Activated naive CD8-positive, alpha-beta T cell (primary cell): ENCODE measurements around the gene JPT1.
"Not testable (repeated sequence)": the region's sequence is repeated elsewhere in the genome, so short reads cannot be mapped to it uniquely, and the experiment has no call there.

Experiments
- H3K27ac Mint-ChIP-seq: one replicate; pipeline ENCODE4 v1.8.0; 2021; ENCODE audit warnings: mixed read lengths
- H3K27me3 Mint-ChIP-seq: one replicate; pipeline ENCODE4 v1.8.0; 2021; ENCODE audit warnings: mixed read lengths
- H3K36me3 Mint-ChIP-seq: one replicate; pipeline ENCODE4 v1.8.0; 2021; ENCODE audit warnings: mixed read lengths
- H3K4me1 Mint-ChIP-seq: one replicate; pipeline ENCODE4 v1.8.0; 2021; ENCODE audit warnings: low read depth, mixed read lengths
- H3K4me3 Mint-ChIP-seq: one replicate; pipeline ENCODE4 v1.8.0; 2021; ENCODE audit warnings: mild to moderate bottlenecking, mixed read lengths
- H3K9me3 Mint-ChIP-seq: one replicate; pipeline ENCODE4 v1.8.0; 2021; ENCODE audit warnings: low read depth, mixed read lengths

Gene JPT1

GRCh38 chr17:75128694-75129505 is 25.4 kb downstream of the JPT1 start:
- peak overlapping the region; percentile 59 for H3K4me3 Mint-ChIP-seq
- H3K27me3 Mint-ChIP-seq, result no peaks in the 10 kb centered on the region
- H3K9me3 Mint-ChIP-seq, result no peaks in the 10 kb centered on the region
- no peaks in the 10 kb centered on the region for H3K36me3 Mint-ChIP-seq
- no peak overlapping the region for H3K27ac Mint-ChIP-seq
- peaks cover 36% of the 10 kb centered on the region for H3K4me1 Mint-ChIP-seq

DNA sequence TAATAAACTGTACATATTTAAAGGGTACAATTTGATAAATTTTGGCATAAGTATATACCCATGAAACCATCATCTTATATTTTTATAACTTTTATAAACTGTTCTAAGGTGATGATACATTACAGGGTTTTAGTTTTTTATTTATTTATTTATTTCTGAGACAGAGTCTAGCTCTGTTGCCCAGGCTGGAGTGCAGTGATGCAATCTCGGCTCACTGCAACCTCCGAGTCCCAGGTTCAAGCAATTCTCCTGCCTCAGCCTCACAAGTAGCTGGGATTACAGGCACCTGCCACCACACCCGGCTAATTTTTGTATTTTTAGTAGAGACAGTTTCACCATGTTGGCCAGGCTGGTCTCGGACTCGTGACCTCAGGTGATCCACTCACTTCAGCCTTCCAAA is 26.4 kb downstream of the JPT1 start:
- Mint-ChIP-seq H3K27ac (peak overlapping the region; percentile 70), H3K4me1 (peaks cover 38% of the 10 kb centered on the region), H3K4me3 (peak overlapping the region; percentile 38)
- H3K27me3 Mint-ChIP-seq, H3K36me3 Mint-ChIP-seq, H3K9me3 Mint-ChIP-seq: not testable (repeated sequence)

- H3K36me3 Mint-ChIP-seq, result no peaks in the 10 kb centered on the region
- peaks cover 33% of the 10 kb centered on the region for H3K4me1 Mint-ChIP-seq
- H3K9me3 Mint-ChIP-seq, result no peaks in the 10 kb centered on the region
- no peak overlapping the region for H3K4me3 Mint-ChIP-seq
- no peaks in the 10 kb centered on the region for H3K27me3 Mint-ChIP-seq
- H3K27ac Mint-ChIP-seq, result no peak overlapping the region
These were observed 27.4 kb downstream of the JPT1 start for GRCh38 chr17:75126954-75127353.

GRCh38 chr17:75125984-75126383 is 28.3 kb downstream of the JPT1 start:
- H3K27ac Mint-ChIP-seq, result no peak overlapping the region
- no peaks in the 10 kb centered on the region for H3K9me3 Mint-ChIP-seq
- H3K4me3 Mint-ChIP-seq, result no peak overlapping the region
- H3K4me1 Mint-ChIP-seq, result peaks cover 32% of the 10 kb centered on the region
- H3K36me3 Mint-ChIP-seq, result peaks cover 2% of the 10 kb centered on the region
- no peaks in the 10 kb centered on the region for H3K27me3 Mint-ChIP-seq

DNA sequence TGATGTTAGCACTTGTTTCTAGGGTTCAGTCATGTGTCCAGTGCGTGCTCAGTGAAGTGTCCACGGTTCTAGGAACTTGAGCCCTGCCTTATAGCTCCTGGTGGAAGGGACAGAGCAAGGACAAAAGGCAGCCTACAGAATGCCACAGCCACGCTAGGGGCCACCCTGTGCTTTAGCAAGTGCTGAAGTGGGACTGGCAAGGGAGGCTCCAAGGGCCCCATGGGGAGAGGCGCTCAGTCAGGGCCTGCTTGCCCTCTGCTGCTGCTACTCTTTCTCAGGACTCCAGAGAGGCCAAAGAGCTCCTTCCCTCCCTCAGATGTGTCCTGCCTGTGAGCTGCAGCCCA is 29.5 kb downstream of the JPT1 start:
- Mint-ChIP-seq H3K4me3 (no peak overlapping the region), H3K4me1 (peaks cover 27% of the 10 kb centered on the region), H3K27ac (no peak overlapping the region), H3K9me3 (no peaks in the 10 kb centered on the region), H3K36me3 (peaks cover 2% of the 10 kb centered on the region), H3K27me3 (no peaks in the 10 kb centered on the region)

- H3K27me3 Mint-ChIP-seq, result no peaks in the 10 kb centered on the region
- peaks cover 25% of the 10 kb centered on the region for H3K4me1 Mint-ChIP-seq
- no peaks in the 10 kb centered on the region for H3K9me3 Mint-ChIP-seq
- no peak overlapping the region for H3K4me3 Mint-ChIP-seq
- H3K27ac Mint-ChIP-seq, result peak overlapping the region; percentile 54
- peaks cover 2% of the 10 kb centered on the region for H3K36me3 Mint-ChIP-seq
These were observed 30.1 kb downstream of the JPT1 start for GRCh38 chr17:75124041-75124818.

DNA sequence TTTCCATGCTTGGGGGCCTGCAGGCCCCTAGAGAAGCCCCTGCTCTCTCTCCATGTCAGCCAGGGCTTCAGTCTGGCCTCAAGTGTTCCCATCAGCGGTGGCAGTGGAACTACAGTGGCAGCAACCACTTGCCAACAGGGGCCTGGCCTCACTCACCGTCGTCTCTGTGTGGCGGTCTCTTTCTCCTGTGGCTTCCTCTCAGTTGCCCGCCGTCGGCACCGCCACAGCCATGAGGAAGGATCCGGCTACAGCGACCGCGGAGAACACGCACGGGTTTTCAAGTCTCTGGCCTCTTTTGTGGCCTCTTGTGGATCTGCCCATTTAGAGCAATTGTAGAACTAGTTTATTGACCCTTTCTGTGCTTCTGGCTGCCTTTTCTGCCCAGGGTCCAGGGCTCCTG is 36.0 kb downstream of the JPT1 start:
- H3K9me3 Mint-ChIP-seq, result no peaks in the 10 kb centered on the region
- peaks cover 14% of the 10 kb centered on the region for H3K4me1 Mint-ChIP-seq
- H3K27me3 Mint-ChIP-seq, result no peaks in the 10 kb centered on the region
- no peak overlapping the region for H3K4me3 Mint-ChIP-seq
- no peak overlapping the region for H3K27ac Mint-ChIP-seq
- H3K36me3 Mint-ChIP-seq, result peaks cover 2% of the 10 kb centered on the region

GRCh38 chr17:75116737-75117136 is 37.6 kb downstream of the JPT1 start:
- no peaks in the 10 kb centered on the region for H3K9me3 Mint-ChIP-seq
- H3K4me3 Mint-ChIP-seq, result no peak overlapping the region
- peaks cover 3% of the 10 kb centered on the region for H3K36me3 Mint-ChIP-seq
- H3K4me1 Mint-ChIP-seq, result peaks cover 20% of the 10 kb centered on the region
- no peaks in the 10 kb centered on the region for H3K27me3 Mint-ChIP-seq
- H3K27ac Mint-ChIP-seq, result no peak overlapping the region

DNA sequence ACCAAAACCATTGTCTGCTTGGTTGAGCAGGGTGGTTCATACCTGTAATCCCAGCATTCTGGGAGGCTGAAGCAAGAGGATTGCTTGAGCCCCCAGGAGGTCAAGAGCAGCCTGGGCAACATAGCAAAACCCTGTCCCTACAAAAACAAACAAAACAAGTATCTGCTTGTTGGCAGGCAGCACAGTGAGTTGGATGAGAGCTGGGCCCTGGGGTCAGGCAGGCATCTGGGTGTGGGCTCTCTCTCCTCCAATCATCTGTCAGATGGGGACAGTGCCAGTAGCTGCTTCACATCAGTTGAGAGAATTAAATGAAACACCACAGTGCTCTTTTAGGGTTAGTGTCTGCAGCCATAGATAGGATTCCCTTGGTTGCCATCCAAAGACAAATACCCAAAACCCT is 38.8 kb downstream of the JPT1 start:
- Mint-ChIP-seq H3K27me3 (no peaks in the 10 kb centered on the region), H3K27ac (no peak overlapping the region), H3K4me3 (no peak overlapping the region), H3K9me3 (no peaks in the 10 kb centered on the region), H3K4me1 (peaks cover 22% of the 10 kb centered on the region), H3K36me3 (peaks cover 3% of the 10 kb centered on the region)

DNA sequence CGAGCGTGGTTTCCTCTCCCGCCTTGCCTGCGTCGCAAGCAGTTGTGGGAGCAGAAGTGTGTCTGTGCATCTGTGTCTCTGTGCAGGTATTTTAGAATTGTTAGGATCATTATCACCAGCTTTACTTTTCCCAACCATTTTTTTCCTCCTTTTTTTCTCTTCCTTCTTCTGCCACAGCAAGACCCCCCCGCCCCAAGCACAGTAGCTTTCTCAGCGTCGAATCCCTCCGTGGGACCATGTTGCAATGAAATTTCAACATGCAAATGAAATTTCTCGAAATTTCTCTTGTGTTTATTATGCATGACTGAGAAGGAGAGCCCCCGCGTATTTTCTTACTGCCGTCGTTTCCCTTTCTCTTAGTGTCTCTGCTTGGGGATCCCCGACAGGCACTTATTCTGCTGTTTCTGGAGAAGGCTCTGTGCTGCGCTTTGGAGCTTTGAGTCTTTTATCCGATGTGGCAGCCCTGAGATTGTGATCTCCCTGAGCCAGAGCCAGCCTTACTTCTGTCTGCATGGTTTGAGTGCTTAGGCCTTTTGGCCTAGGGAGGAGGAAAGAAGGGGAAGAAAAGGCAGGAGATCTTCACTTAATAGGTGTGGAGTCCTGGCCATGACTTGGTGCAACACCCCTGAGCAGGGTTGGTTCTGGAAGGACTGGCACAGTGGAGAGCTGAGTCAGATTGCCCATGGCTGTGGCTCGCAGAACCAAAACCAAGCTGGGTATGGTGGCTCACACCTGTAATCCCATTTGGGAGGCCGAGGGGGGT is 39.6 kb downstream of the JPT1 start:
- Mint-ChIP-seq H3K4me3 (peak overlapping the region; percentile 86), H3K27ac (peak overlapping the region; percentile 86), H3K36me3 (peaks cover 3% of the 10 kb centered on the region), H3K9me3 (no peaks in the 10 kb centered on the region), H3K27me3 (no peaks in the 10 kb centered on the region), H3K4me1 (peaks cover 25% of the 10 kb centered on the region)

- H3K9me3 Mint-ChIP-seq, result no peaks in the 10 kb centered on the region
- peaks cover 25% of the 10 kb centered on the region for H3K4me1 Mint-ChIP-seq
- no peaks in the 10 kb centered on the region for H3K27me3 Mint-ChIP-seq
- H3K27ac Mint-ChIP-seq, result peak overlapping the region; percentile 86
- H3K36me3 Mint-ChIP-seq, result peaks cover 3% of the 10 kb centered on the region
- peak overlapping the region; percentile 86 for H3K4me3 Mint-ChIP-seq
These were observed 40.3 kb downstream of the JPT1 start for GRCh38 chr17:75113798-75114551.

- no peaks in the 10 kb centered on the region for H3K9me3 Mint-ChIP-seq
- peaks cover 31% of the 10 kb centered on the region for H3K4me1 Mint-ChIP-seq
- peak overlapping the region; percentile 59 for H3K27ac Mint-ChIP-seq
- peaks cover 3% of the 10 kb centered on the region for H3K36me3 Mint-ChIP-seq
- no peaks in the 10 kb centered on the region for H3K27me3 Mint-ChIP-seq
- peak overlapping the region; percentile 67 for H3K4me3 Mint-ChIP-seq
These were observed 42.5 kb downstream of the JPT1 start for GRCh38 chr17:75111777-75112335.

GRCh38 chr17:75110234-75110937 is 43.9 kb downstream of the JPT1 start:
- H3K4me3 Mint-ChIP-seq, result peak overlapping the region; percentile 90
- H3K9me3 Mint-ChIP-seq, result no peaks in the 10 kb centered on the region
- H3K36me3 Mint-ChIP-seq, result peaks cover 3% of the 10 kb centered on the region
- H3K4me1 Mint-ChIP-seq, result peaks cover 31% of the 10 kb centered on the region
- H3K27ac Mint-ChIP-seq, result peak overlapping the region; percentile 81
- no peaks in the 10 kb centered on the region for H3K27me3 Mint-ChIP-seq
